ENCODE data around the gene PPP2R5A. TPM values are rescaled to one million over a fixed set of nuclear protein-coding genes. Genes with fewer than 3 reads are reported as not detected.

The PPP2R5A gene
- total RNA-seq, 1 donor from 2014 or later, result 33.9 TPM

DNA sequence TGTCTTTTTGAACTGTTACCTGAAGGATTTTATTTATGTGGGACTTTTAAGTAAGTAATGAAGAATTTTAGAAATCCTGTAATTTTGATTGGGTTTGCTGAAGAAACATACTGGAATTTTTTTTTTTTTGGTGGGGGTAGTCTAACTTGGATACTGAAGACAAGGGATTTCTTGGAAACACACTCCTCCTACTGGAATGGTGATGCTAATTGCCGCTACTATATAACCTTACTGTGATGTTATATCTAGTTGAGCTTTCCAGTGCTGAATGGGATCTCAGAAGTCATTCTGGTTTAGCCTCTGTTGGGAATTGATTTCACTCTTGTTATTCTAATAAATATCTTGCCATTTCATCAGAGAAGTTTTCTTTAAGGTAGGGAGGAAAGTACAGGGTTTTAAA is 8.4 kb downstream of the PPP2R5A start:
- H3K27ac ChIP-seq, result no peak overlapping the region
- H3K4me3 ChIP-seq, result no peak overlapping the region

DNA sequence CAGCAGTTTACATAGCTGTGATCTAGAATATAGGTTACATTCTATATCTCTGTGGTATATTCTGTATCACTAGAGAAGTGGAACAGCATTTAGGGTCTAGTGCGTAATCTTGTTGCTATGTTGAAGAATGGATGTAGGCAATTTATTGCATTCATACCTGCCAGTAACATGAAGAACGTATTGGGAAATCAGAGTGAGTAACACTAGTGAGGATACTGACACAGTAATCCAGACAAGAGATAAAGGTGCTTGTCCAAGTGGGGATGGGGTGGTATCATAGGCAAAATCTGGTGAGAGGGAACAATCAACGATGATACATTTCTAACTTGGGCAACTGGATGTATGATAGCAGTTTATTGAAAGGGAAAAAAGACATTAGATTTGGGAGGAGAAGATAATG is 9.8 kb downstream of the PPP2R5A start:
- Histone ChIP-seq H3K4me1 (peaks cover 68% of the 10 kb centered on the region), H3K27me3 (no peaks in the 10 kb centered on the region), H3K9me3 (no peaks in the 10 kb centered on the region), H3K36me3 (no peaks in the 10 kb centered on the region), H3K4me3 (no peak overlapping the region), H3K27ac (no peak overlapping the region)
- DNase-seq (ENCODE audit: extremely low spot score in 2 of 2), result no peak
- intact Hi-C loops (cut with DNase I), result no loop called here
- TF ChIP-seq, protein P1, sequence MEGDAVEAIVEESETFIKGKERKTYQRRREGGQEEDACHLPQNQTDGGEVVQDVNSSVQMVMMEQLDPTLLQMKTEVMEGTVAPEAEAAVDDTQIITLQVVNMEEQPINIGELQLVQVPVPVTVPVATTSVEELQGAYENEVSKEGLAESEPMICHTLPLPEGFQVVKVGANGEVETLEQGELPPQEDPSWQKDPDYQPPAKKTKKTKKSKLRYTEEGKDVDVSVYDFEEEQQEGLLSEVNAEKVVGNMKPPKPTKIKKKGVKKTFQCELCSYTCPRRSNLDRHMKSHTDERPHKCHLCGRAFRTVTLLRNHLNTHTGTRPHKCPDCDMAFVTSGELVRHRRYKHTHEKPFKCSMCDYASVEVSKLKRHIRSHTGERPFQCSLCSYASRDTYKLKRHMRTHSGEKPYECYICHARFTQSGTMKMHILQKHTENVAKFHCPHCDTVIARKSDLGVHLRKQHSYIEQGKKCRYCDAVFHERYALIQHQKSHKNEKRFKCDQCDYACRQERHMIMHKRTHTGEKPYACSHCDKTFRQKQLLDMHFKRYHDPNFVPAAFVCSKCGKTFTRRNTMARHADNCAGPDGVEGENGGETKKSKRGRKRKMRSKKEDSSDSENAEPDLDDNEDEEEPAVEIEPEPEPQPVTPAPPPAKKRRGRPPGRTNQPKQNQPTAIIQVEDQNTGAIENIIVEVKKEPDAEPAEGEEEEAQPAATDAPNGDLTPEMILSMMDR (IDR thresholded peaks at IDR 0.05), result no peak
- TF ChIP-seq POLR2AphosphoS5 (IDR thresholded peaks at IDR 0.05; ENCODE audit: insufficient read depth in 1 of 2, low read depth in 1 of 2) (no peak), POLR2A (IDR thresholded peaks at IDR 0.05) (no peak)

More for the DNA sequence above, 8.4 kb downstream of the PPP2R5A start:
- TF ChIP-seq, protein P1 (IDR thresholded peaks at IDR 0.05), result no peak
- TF ChIP-seq POLR2A (IDR thresholded peaks at IDR 0.05) (no peak), POLR2AphosphoS5 (IDR thresholded peaks at IDR 0.05; ENCODE audit: insufficient read depth in 1 of 2, low read depth in 1 of 2) (no peak)
- intact Hi-C loops (cut with DNase I), result no loop called here
- Histone ChIP-seq H3K36me3 (no peaks in the 10 kb centered on the region), H3K9me3 (no peaks in the 10 kb centered on the region), H3K4me1 (peaks cover 72% of the 10 kb centered on the region), H3K27me3 (no peaks in the 10 kb centered on the region)
- DNase-seq (ENCODE audit: extremely low spot score in 2 of 2), result no peak

- TF ChIP-seq POLR2A (IDR thresholded peaks at IDR 0.05) (no peak), POLR2AphosphoS5 (IDR thresholded peaks at IDR 0.05; ENCODE audit: insufficient read depth in 1 of 2, low read depth in 1 of 2) (no peak)
- TF ChIP-seq, protein P1 (IDR thresholded peaks at IDR 0.05), result no peak
- Histone ChIP-seq H3K4me3 (no peak overlapping the region), H3K27me3 (no peaks in the 10 kb centered on the region), H3K9me3 (no peaks in the 10 kb centered on the region), H3K36me3 (no peaks in the 10 kb centered on the region), H3K4me1 (peaks cover 62% of the 10 kb centered on the region), H3K27ac (no peak overlapping the region)
- intact Hi-C loops (cut with DNase I), result no loop called here
- DNase-seq (ENCODE audit: extremely low spot score in 2 of 2), result no peak
Measured at GRCh38 chr1:212295579-212295978, 10.4 kb downstream of the PPP2R5A start.

DNA sequence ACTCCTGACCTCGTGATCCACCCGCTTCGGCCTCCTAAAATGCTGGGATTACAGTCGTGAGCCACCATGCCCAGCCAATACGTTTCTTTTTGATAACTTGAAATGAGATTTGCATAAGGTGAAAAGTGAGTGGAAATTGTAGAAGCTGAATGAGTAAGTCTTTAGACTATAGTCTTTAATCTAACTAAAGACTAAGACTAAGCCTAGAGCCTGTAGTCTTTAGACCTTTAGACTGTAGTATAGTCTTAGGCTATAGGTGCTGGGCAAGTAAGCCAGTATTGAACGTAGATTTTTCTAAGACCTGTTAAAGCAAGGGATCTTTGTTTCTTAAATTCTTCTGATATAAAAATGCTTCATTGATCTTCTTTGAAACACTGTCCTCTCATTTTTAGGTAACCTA is 12.1 kb downstream of the PPP2R5A start:
- no peaks in the 10 kb centered on the region for H3K36me3 ChIP-seq
- no peak overlapping the region for H3K4me3 ChIP-seq
- H3K27ac ChIP-seq, result no peak overlapping the region
- DNase-seq (ENCODE audit: extremely low spot score in 2 of 2), result no peak
- H3K27me3 ChIP-seq, result no peaks in the 10 kb centered on the region
- H3K9me3 ChIP-seq, result no peaks in the 10 kb centered on the region
- intact Hi-C loops (cut with DNase I), result no loop called here
- TF ChIP-seq, protein P1 (IDR thresholded peaks at IDR 0.05), result no peak
- TF ChIP-seq POLR2A (IDR thresholded peaks at IDR 0.05), result no peak
- no peak for TF ChIP-seq POLR2AphosphoS5 (IDR thresholded peaks at IDR 0.05; ENCODE audit: insufficient read depth in 1 of 2, low read depth in 1 of 2)
- H3K4me1 ChIP-seq, result peaks cover 58% of the 10 kb centered on the region

GRCh38 chr1:212301580-212301979 is 16.4 kb downstream of the PPP2R5A start:
- Histone ChIP-seq H3K9me3 (no peaks in the 10 kb centered on the region), H3K4me3 (no peak overlapping the region), H3K4me1 (peaks cover 34% of the 10 kb centered on the region), H3K27me3 (no peaks in the 10 kb centered on the region), H3K27ac (no peak overlapping the region), H3K36me3 (no peaks in the 10 kb centered on the region)
- DNase-seq (ENCODE audit: extremely low spot score in 2 of 2), result no peak
- intact Hi-C loops (cut with DNase I), result no loop called here
- TF ChIP-seq POLR2A (IDR thresholded peaks at IDR 0.05) (no peak), POLR2AphosphoS5 (IDR thresholded peaks at IDR 0.05; ENCODE audit: insufficient read depth in 1 of 2, low read depth in 1 of 2) (no peak)
- TF ChIP-seq, protein P1 (IDR thresholded peaks at IDR 0.05), result no peak
